Measurements from ENCODE around the gene ACAA1.

DNA sequence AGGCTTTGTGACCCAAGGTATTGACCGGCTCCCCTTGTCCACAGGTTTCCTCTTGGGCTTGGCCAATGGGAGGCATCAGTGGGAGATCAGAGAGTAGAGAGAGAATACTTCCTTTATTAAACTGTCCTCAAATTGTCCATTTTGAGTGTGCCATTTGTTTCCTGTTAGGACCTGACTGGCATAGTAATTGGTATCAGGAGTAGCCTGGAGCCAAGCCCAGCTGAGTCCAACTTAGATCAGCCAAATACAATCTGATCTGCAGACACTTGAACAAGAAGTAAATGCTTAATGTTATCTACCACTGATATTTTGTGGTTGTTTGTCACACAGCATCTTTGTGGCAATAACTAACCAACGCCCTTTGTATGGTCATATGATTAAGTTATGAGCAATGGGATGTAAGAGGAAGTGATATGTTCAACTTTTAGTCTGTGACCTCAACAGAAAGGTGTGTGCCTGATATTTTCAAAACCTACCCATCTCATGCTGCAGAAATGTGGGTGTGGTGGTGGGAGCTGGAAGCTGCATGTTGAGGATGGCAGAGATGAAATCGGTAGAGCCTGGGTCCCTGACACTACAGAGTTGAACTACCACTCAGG, 14.8 kb upstream of the ACAA1 start:
- TF ChIP-seq, protein P1, sequence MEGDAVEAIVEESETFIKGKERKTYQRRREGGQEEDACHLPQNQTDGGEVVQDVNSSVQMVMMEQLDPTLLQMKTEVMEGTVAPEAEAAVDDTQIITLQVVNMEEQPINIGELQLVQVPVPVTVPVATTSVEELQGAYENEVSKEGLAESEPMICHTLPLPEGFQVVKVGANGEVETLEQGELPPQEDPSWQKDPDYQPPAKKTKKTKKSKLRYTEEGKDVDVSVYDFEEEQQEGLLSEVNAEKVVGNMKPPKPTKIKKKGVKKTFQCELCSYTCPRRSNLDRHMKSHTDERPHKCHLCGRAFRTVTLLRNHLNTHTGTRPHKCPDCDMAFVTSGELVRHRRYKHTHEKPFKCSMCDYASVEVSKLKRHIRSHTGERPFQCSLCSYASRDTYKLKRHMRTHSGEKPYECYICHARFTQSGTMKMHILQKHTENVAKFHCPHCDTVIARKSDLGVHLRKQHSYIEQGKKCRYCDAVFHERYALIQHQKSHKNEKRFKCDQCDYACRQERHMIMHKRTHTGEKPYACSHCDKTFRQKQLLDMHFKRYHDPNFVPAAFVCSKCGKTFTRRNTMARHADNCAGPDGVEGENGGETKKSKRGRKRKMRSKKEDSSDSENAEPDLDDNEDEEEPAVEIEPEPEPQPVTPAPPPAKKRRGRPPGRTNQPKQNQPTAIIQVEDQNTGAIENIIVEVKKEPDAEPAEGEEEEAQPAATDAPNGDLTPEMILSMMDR (IDR thresholded peaks at IDR 0.05 in 2 of 3, conservative IDR thresholded peaks at IDR 0.05 in 1 of 3; ENCODE audit: borderline replicate concordance in 1 of 3, insufficient read depth in 1 of 3, low read depth in 2 of 3, low read length in 2 of 3) = no peak
- TF ChIP-seq SRF (IDR thresholded peaks at IDR 0.05; ENCODE audit: low read depth) (no peak), SIN3A (IDR thresholded peaks at IDR 0.05; ENCODE audit: low read depth) (no peak), POLR2A (IDR thresholded peaks at IDR 0.05; ENCODE audit: borderline replicate concordance, extremely low read depth, insufficient read depth, insufficient read length) (no peak), ZNF274 (IDR thresholded peaks at IDR 0.05; ENCODE audit: low read depth, low read length) (no peak), TCF7L2 (IDR thresholded peaks at IDR 0.05; ENCODE audit: borderline replicate concordance, extremely low read depth, insufficient read depth, insufficient read length) (no peak), POLR2AphosphoS5 (IDR thresholded peaks at IDR 0.05; ENCODE audit: low read depth, low read length) (no peak), JUND (IDR thresholded peaks at IDR 0.05) (no peak)
- TF ChIP-seq, protein P2, sequence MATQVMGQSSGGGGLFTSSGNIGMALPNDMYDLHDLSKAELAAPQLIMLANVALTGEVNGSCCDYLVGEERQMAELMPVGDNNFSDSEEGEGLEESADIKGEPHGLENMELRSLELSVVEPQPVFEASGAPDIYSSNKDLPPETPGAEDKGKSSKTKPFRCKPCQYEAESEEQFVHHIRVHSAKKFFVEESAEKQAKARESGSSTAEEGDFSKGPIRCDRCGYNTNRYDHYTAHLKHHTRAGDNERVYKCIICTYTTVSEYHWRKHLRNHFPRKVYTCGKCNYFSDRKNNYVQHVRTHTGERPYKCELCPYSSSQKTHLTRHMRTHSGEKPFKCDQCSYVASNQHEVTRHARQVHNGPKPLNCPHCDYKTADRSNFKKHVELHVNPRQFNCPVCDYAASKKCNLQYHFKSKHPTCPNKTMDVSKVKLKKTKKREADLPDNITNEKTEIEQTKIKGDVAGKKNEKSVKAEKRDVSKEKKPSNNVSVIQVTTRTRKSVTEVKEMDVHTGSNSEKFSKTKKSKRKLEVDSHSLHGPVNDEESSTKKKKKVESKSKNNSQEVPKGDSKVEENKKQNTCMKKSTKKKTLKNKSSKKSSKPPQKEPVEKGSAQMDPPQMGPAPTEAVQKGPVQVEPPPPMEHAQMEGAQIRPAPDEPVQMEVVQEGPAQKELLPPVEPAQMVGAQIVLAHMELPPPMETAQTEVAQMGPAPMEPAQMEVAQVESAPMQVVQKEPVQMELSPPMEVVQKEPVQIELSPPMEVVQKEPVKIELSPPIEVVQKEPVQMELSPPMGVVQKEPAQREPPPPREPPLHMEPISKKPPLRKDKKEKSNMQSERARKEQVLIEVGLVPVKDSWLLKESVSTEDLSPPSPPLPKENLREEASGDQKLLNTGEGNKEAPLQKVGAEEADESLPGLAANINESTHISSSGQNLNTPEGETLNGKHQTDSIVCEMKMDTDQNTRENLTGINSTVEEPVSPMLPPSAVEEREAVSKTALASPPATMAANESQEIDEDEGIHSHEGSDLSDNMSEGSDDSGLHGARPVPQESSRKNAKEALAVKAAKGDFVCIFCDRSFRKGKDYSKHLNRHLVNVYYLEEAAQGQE (IDR thresholded peaks at IDR 0.05; ENCODE audit: low read depth) = no peak
- TF ChIP-seq, protein P3, sequence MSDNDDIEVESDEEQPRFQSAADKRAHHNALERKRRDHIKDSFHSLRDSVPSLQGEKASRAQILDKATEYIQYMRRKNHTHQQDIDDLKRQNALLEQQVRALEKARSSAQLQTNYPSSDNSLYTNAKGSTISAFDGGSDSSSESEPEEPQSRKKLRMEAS (IDR thresholded peaks at IDR 0.05) = no peak
